NCI-H187 (cell line): ENCODE data around the gene SPRY1.

Experiments
- DNase-seq, 2 experiments: peaks; one replicate each; lab custom pipeline; 2025; lab: John Stamatoyannopoulos, UW

SPRY1 gene

DNA sequence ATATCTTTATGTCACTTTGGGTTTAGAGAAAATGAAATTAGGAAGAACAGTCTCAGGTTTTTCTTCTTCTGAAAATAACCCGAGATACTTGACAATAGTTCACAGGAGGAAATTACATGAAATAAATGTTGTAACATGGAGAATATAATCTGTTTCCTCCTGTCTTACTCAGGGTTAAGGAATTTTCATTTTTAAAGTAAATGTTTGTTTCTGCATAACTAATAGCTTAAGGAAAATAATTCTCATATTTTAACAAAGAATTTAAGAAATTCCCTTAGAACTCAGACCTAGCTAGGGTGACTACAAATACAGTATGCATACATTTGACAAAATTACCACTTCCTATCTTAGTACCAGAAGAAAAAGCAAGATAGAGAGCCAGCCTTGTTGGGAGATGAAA is 17.2 kb upstream of the SPRY1 start:
- DNase-seq: no peak

DNA sequence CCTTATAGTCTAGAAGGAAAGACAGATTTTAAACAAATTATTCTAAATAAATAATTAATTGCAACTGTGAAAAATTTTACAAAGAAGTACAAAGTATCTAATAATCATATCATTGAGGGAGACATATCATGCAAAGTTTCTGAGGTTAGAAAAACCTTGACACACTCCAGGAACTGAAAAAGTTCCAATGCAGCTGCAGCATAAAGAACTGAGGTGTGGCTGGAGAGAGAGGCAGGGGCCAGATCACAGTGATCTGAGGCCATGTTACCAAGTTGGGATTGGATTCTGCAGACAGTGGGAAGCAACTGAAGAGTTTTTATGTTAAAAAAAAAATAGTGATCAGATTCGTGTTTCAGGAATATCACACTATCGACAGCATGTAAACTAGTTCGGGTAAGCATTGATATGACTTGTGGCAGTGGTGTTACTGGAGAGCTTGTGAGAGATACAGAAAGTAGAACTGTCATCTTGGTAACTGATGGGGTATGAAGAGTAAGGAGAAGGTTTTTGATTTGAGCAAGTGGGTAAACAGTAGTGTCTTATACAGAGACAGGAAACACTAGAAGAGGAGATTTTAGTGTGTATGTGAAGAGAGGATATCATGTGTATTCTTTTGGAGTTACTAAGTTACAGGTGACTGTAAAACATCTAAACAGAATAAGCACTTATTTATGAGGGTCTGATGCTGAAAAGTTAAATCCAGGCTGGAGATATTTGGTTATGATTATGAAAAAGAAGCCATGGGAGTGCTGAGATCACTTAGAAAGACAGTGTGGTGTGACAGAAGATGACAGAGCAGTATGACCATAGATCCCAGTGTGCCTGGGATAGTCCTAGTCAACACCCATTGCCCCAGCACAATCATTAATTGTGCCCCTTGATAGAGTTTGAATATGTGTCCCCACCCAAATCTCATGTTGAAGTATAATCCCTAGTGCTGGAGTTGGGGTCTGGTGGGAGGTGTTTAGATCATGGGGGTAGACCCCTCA is 15.6 kb upstream of the SPRY1 start:
- no peak for DNase-seq

DNA sequence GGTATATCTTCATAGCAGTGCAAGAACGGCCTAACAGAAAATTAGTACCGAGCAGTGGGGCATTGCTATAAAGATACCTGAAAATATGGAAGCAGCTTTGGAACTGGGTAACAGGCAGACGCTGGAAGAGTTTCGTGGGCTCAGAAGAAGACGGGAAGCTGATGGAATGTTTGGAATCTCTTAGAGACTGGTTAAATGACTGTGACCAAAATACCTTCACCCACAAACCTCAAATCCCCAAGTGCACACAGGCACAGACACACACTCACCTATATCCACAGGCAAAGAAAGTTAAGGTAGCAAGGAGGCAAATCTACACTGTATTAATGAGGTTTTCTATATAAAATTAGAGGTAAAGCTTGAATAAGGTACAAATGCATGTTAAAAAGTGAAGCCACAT is 14.6 kb upstream of the SPRY1 start:
- DNase-seq: no peak

DNA sequence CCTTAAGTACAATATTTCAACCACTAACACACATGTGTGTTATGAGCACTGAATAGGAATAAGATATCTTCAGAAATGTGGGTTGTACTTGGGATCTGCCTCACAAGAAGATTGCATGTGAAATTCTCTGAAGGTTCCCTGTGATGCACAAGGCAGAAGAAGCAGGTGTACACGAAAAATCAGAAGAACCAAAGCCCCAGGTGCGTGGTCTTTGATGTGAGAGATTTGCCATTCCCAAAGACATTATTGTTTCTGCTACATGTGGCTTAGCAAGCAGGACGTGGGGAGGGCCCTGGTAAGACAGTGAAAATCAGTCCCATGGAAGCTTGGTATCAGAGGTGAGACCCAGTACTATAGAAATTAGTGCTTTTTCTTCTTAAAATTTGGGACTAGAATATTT is 13.0 kb upstream of the SPRY1 start:
- DNase-seq: no peak

DNA sequence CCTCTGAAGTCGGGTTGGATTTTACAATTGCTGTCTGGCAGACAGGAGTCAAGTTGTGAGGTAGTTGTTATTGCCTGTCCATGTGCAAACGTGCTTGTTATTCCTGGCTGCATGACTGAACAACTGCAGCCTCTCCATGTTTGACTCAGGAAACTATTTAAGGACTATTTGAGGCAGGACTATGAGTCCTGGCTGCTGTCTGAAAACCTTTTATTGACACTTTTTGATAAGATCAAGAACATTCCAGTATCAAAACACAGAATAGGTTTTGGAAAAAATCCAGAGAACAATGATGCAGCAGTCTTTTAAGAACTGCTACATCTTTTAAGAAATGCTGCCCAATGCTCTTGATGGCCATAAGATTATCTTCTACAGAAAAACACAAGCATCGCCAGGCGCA is 10.0 kb upstream of the SPRY1 start:
- DNase-seq: no peak

DNA sequence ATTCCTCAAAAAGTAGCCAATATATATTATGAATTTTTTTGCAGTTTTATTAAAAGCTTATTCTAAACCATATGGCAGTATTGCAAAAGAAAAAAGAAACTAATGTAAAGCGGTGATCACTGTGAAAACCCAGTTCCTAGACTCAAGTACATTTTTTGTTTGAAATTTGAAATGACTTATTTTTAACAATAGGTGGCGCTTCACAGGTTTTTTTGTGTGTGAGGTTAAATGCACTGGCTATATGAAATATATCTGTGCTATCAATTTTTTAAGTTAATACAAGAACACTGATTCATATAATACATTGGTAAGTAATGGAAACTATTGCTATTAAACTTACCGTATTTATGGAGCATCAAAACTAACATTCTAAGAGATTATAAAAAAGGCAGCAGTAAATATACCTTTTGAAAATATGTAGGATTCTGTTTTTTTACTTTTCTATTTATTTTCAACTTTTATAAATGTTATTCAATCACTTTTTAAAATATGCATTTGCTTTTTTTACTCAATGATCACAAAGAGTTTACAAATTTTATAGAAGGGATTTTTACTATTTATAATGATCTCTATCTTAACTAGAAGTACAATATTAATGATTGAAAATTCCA is 5.6 kb upstream of the SPRY1 start:
- no peak for DNase-seq

DNA sequence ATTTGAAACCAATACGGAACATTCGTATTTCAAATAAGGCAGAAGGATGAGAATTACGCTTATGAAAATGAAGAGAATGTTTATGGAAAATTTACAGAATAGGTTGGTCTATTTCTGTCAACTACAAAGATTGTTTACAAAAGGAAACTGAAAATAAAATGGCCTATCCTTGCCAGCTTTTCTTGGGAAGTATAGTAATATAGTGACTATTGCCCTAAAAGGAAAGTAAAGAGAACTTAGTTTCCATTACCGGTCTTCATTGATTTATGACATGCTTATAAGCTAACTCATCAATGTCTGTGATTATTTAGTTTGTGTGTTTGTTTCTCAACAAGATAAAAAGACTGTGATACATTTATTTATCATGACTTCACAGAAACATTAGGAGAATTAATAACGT is 2.9 kb upstream of the SPRY1 start:
- no peak for DNase-seq

DNA sequence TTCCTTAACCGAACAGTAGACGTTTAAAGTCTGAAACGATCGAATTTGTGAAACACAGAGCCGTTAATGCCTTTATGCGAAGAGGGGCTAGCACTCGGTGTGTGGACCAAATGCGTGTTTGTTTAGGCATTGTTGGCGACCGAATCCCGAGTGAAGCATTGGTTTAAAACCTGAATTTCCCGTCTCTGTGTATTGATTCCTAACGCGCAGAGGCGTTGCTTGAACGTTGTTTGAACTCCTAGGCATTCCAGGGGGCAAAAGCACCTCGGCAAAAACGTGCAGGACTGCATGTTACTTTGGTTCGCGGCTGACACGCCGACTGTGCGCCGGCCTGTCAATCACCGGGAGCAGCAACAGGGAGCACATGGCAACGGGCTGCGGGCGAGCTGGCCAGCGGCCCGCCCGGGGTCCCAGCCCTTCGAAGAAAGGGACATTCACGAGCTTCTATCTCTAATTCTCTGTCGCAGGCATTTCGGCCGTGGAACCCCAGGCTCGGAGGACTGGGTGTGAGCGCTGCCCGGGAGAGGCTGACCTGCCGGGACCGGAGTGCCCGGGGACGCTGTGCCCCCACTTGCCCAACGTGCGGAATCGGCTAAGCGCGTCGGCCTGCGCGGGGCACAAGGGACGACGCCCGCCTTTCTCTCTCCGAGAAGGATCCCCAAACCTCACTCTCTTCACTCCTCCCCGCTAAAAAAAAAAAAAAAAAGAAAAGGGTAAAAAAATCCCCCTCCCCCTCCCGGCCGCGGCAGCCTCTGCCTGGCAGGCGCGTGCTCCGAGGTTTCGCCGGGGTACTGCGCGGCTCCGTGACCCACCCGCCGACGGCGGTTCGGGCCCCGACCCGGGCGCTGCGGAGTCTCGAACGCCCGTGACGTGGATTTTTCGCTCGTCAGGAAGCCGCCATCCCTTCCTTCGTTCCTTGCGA is 810 bp downstream of the SPRY1 start:
- peak; percentile 22 to 61 for DNase-seq

DNA sequence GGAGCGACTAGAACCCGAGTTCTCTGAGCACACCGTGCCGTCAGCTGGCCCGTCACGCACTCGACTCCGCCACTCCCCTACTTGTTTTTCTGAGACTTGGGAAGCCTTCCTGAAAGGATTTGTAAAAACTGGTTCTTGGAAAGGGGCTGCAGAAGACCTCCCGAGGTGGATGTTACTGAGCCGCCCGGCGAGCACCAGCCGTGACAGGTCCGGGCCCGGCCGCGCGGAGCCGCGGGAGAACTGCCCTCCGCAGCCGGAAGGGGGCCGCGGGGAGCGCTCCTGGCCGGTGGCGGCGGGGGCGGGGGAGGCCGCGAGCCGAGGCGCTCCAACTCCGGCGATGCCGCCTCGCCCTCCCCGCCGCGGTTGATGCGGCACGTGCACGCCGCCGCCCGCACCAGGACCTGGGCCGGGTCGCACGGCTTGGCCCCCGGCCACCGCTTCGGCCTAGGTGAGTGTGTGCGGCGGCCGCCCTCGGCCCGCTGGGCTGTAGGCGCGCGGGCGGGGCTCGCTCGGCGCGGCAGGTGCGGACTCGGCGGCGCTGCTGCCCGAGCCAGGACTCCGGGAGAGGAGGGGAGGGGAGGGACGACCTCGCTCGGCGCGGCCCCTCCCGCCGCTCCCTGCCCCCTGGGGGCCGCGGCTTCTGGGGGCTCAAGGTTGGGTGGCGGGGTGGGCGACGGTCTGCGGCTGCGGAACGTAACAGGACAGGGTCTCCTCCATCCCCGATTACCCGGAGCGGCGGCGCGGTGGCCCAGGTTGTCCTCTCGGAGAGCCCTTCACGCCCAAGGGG is 1.7 kb downstream of the SPRY1 start:
- peak; percentile 14 to 38 for DNase-seq

DNA sequence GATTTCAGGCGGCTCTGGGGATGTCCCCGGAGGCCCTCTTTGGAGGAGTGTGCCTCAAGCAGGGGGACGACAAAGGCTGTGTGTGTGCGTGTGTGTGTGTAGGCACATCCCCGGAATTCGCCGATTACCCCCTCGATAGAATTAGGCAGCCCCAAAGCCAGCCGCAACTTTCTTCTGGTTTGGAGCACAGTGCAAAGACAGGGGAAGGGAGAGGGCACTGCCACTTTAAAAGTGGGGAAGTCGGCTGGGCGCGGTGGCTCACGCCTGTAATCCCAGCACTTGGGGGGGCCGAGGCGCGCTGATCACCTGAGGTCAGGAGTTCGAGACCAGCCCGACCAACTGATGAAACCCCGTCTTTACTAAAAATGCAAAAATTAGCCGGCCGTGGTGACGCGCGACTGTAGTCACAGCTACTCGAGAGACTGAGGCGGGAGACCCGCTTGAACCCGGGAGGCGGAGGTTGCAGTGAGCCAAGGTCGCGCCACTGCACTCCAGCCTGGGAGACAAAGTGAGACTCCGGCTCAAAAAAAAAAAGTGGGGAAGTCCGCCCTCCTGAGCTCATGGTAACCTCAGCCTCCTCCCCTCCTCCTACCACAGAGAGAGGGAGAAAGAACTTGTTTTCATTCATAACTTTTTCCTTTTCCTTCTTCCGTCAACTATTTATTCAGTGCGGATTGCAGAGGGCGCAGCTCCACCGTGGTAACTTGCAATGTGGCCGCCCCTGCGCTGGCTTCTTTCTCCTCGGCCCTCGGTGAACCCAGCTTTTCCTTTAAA is 2.4 kb downstream of the SPRY1 start:
- no peak for DNase-seq

DNA sequence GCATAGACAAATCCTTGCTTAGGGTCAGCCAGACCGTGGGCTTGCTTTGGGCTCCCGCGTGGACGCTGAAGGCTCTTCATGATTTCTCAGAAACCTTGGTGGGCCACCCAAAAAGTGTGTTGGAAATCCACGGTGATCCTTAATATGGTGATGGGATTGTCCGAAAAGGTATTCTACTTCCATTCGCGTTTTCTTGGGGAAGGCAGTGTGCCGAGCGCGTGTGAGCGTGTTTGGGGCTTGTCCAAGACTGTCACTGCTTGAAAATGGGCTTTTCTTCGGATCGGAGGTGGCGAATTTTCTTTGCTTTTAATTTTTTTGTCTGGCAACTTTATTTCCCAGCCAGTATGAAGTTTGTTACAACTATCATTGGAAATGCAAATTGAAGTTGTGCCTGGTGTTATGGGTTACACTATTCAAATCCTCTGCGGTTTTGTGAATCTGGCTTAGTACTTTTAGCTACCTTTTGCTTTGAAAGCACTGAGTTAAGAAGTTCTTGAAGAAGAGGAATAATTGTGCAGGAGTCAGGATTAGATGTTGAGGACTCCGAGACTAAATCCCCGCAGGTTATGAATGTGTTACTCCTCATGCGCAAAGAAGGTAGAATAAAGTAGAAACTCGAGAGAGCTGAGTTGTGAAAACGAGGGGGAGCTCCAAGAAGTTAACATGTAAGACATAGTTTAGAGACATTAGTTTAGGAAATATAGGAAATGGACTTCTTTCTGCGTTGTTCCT is 3.2 kb downstream of the SPRY1 start:
- DNase-seq: no peak

DNA sequence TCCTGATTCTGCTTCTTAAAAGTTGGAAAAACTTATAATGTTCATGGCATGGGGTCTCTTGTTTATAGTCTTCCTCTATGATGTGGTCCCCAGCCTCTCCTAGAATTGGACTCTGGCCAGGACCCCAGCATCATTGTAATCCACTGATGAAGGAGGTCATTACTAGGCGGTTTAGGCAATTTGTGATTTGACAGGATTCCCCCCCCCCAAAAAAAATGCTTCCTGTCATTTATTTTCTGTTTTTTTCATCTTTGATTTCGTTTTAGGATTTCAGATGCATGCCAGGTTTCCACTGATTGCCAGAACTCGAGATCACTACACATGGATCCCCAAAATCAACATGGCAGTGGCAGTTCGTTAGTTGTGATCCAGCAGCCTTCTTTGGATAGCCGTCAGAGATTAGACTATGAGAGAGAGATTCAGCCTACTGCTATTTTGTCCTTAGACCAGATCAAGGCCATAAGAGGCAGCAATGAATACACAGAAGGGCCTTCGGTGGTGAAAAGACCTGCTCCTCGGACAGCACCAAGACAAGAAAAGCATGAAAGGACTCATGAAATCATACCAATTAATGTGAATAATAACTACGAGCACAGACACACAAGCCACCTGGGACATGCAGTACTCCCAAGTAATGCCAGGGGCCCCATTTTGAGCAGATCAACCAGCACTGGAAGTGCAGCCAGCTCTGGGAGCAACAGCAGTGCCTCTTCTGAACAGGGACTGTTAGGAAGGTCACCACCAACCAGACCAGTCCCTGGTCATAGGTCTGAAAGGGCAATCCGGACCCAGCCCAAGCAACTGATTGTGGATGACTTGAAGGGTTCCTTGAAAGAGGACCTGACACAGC is 4.9 kb downstream of the SPRY1 start:
- no peak for DNase-seq

DNA sequence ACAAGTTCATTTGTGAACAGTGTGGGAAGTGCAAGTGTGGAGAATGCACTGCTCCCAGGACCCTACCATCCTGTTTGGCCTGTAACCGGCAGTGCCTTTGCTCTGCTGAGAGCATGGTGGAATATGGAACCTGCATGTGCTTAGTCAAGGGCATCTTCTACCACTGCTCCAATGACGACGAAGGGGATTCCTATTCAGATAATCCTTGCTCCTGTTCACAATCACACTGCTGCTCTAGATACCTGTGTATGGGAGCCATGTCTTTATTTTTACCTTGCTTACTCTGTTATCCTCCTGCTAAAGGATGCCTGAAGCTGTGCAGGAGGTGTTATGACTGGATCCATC is 5.5 kb downstream of the SPRY1 start:
- DNase-seq: no peak

DNA sequence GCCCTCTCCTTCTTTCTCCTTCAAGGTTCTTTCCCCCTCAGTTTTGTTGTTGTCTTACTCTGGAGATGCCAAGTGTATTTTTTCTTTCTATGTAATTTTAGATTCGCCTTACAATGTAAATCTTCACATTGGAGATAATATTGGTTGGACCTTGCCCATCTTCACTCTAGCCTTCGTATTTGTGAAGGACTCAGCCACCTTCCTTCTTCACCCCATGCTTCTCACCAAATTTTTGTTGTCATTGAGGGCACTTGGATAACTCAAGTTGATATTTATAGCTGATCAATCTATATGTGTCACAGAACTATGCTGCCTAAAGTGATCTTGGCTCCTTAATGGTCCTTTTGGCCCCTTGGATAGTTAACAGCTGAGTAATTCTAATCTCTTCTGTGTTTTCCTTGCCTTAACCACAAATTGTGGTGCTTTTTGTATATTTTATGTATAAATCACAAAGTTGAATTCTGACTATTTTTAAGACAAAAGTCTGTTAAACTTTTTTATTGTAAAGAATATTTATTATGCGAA is 6.5 kb downstream of the SPRY1 start:
- DNase-seq: no peak

DNA sequence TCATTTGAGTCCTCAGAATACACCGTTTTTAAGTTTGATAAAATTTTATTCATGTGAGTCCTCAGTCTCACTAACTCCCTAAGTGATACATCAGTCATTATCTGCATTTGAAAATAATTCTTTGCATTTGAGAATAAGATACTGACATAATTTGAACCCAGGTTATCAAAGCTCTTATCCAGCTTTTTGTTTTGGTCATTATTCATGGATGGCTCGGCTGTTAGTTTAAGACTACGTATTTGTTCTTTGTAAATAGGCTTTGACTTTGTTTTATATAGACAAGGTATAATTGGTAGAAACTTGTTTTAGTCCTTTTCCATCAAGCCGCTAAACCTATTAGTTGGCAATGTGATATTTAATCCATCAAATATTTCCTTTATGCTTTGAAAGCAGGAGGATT is 7.9 kb downstream of the SPRY1 start:
- DNase-seq: no peak

DNA sequence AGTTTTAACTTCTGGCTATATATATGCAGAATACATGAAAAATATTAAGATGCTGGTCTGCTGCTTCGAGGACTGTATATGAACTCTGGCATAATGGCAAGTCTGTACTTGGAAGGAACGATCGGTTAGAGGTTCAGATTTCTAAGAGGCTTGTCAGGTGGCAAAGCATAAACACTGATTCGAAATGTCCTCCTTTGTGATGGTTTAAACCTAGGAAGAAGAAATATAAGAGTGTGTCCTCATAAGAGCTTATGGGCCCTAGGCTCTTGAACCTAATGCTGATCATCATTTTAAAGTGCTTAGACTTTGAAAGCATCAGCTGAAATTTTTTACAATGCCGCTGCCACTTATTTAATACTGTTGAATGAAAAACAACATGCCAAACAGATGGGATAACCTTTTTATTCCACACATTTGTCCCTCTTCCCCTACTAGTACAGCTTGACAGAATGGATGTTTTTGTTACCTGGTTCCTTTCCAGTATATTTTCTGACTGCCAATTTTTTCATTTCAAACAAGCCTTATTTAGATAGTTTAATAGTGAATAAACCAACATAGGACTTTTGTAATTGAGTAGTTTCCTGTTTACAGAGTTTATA is 8.8 kb downstream of the SPRY1 start:
- peak in 1 of 2 experiments; percentile 21 for DNase-seq

DNA sequence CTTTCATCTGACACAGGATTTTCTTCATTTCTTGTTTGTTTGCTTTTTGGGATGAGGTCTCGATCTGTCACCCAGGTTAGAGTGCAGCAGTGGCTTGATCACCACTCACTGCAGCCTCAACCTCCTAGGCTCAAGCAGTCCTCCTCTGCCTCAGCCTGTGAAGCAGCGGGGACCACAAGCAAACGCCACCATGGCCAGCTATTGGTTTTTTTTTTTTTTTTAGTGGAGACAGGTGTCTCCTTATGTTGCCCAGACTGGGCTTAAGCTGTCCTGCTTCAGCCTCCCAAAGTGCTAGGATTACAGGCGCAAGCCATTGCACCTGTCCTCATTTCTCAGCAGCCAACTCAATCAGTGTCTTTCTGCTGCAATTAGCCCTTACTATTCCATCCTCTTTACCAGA is 10.3 kb downstream of the SPRY1 start:
- no peak for DNase-seq

DNA sequence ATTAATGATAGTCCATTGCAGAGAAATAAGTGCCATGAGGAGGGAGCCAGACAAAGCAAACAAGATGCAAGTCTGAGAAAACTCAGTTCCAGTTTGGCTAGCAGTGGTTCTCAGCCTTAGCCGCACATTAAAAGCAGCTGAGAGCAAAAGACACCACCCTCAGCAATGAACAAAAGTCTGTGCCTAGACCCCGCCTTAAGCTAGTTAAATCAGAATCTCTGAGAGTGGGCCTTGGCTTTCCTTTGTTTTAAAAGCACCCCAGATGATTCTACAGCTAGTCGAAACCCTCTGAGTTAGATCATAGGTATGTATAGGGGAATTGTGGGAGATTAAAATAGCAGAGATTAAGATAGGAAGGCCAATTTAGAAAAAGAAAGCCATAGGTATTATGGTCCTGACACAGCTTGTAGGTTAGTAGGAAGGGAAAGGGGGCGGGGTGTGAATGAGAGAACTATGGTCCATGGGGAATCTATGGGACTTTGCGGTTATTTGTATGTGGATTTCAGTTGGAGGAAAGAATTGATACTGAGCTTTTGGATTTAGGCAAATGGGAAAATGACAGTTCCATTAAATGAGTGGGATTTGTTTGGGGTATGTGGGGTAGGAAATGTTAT is 12.0 kb downstream of the SPRY1 start:
- DNase-seq: no peak
